KMS-11 (cell line): ENCODE measurements around the gene SERINC3.

Experiments
- H2AFZ ChIP-seq: fragments of 200-600 bp; sonication (generic); 2 replicates; pipeline ENCODE4 v1.6.1; 2016; ENCODE audit warnings: antibody characterized with exemption, mixed run types, low read depth
- H3K27ac ChIP-seq: fragments of 200-600 bp; sonication (generic); 2 replicates; pipeline ENCODE4 v1.6.1; 2016; ENCODE audit warnings: mild to moderate bottlenecking, mixed run types
- H3K27me3 ChIP-seq: fragments of 200-600 bp; sonication (generic); 2 replicates; pipeline ENCODE4 v1.6.1; 2017; ENCODE audit warnings: mild to moderate bottlenecking, low read depth, mixed run types, moderate library complexity; ENCODE audit not compliant: insufficient read depth
- H3K36me3 ChIP-seq: fragments of 200-600 bp; sonication (generic); 2 replicates; pipeline ENCODE4 v1.6.1; 2017; ENCODE audit warnings: mild to moderate bottlenecking, mixed run types; ENCODE audit not compliant: insufficient read depth
- H3K4me1 ChIP-seq: fragments of 200-600 bp; sonication (generic); 2 replicates; pipeline ENCODE4 v1.6.1; 2016; ENCODE audit warnings: mild to moderate bottlenecking, low read depth, mixed run types; ENCODE audit not compliant: poor library complexity, severe bottlenecking
- H3K4me2 ChIP-seq: fragments of 200-600 bp; sonication (generic); 2 replicates; pipeline ENCODE4 v1.7.0; 2016; ENCODE audit warnings: mild to moderate bottlenecking, mixed run types
- H3K4me3 ChIP-seq: fragments of 200-600 bp; sonication (generic); IDR thresholded peaks from 2 replicates; pipeline ENCODE4 v1.6.1; 2017; ENCODE audit warnings: low read depth, low read length, mixed read lengths; ENCODE audit not compliant: insufficient read depth
- H3K79me2 ChIP-seq: fragments of 200-600 bp; sonication (generic); 2 replicates; pipeline ENCODE4 v1.6.1; 2016; ENCODE audit warnings: low read depth, mixed run types; ENCODE audit not compliant: insufficient read depth
- H3K9ac ChIP-seq: fragments of 200-600 bp; sonication (generic); 2 replicates; pipeline ENCODE4 v1.6.1; 2016; ENCODE audit warnings: mild to moderate bottlenecking, mixed run types
- H4K20me1 ChIP-seq: fragments of 200-600 bp; sonication (generic); 2 replicates; pipeline ENCODE4 v1.6.1; 2016; ENCODE audit warnings: mild to moderate bottlenecking, mixed run types; ENCODE audit not compliant: insufficient read depth
- CTCF ChIP-seq: fragments of 200-600 bp; sonication (generic); conservative IDR thresholded peaks from 2 replicates; pipeline ENCODE4 v1.6.1; 2017; ENCODE audit warnings: low read depth, mild to moderate bottlenecking, antibody characterized with exemption, low read length, moderate library complexity, mixed read lengths

The SERINC3 gene

DNA sequence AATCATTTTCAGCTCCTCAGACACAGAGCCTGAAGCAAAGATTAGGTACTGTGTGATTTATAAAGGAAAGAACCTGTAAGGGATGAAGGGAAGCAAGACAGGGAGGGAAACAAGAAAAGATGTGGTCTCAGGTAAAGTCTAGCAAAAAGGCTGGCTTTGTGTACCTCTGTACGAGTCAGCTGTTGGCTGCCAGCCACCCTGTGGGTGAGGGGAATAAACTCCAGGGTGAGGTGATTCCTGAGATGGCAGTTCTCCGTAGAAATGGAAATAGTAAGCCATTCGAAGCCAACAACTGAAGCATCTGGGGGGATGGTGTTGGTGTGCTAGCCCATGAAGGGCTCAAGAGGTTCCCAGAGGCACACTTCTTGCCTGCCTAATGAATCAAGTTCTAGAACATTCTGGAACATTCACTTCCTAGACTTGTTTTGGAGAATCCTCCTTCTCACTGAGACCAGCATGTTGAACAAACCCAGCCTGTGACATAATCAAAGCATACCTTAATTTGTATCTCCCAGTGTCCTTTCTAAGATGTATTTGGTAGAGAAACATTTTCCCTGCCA lies 56.8 kb downstream of the SERINC3 start:
- no peak overlapping the region for H2AFZ ChIP-seq
- no peak for TF ChIP-seq CTCF
- no peak overlapping the region for H3K27ac ChIP-seq
- H3K79me2 ChIP-seq = no peaks in the 10 kb centered on the region
- H3K4me3 ChIP-seq = no peak overlapping the region
- H3K4me1 ChIP-seq = no peaks in the 10 kb centered on the region
- no peak overlapping the region for H3K9ac ChIP-seq
- no peaks in the 10 kb centered on the region for H3K36me3 ChIP-seq
- no peaks in the 10 kb centered on the region for H3K27me3 ChIP-seq
- no peak overlapping the region for H3K4me2 ChIP-seq
- no peaks in the 10 kb centered on the region for H4K20me1 ChIP-seq

DNA sequence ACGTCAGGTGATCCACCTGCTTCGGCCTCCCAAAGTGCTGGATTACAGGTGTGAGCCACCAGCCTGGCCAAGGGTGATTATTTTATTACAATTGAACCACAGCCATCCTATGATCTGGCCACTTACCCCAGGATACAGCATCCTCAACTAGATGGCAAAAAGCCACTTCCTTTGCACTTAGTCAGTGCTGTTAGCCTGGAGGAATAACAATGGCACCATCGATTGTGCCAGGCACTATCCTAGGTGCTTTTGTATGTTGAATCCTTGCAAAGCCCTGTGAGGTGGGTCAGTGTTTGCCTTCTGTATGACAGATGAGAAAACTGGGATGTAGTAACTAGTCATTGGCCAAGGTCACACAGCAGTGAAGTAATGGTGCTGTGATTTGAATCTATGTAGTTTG lies 57.4 kb downstream of the SERINC3 start:
- Histone ChIP-seq H3K27ac (no peak overlapping the region), H3K27me3 (no peaks in the 10 kb centered on the region), H3K36me3 (no peaks in the 10 kb centered on the region), H4K20me1 (no peaks in the 10 kb centered on the region), H3K4me2 (no peak overlapping the region), H3K4me3 (no peak overlapping the region), H3K9ac (no peak overlapping the region), H2AFZ (no peak overlapping the region), H3K79me2 (no peaks in the 10 kb centered on the region), H3K4me1 (no peaks in the 10 kb centered on the region)
- no peak for TF ChIP-seq CTCF

GRCh38 chr20:44463466-44463865 lies 58.4 kb downstream of the SERINC3 start:
- Histone ChIP-seq H3K4me3 (no peak overlapping the region), H3K4me2 (no peak overlapping the region), H3K27me3 (no peaks in the 10 kb centered on the region), H2AFZ (no peak overlapping the region), H4K20me1 (no peaks in the 10 kb centered on the region), H3K9ac (no peak overlapping the region), H3K4me1 (no peaks in the 10 kb centered on the region), H3K79me2 (no peaks in the 10 kb centered on the region), H3K27ac (no peak overlapping the region), H3K36me3 (no peaks in the 10 kb centered on the region)
- no peak for TF ChIP-seq CTCF

DNA sequence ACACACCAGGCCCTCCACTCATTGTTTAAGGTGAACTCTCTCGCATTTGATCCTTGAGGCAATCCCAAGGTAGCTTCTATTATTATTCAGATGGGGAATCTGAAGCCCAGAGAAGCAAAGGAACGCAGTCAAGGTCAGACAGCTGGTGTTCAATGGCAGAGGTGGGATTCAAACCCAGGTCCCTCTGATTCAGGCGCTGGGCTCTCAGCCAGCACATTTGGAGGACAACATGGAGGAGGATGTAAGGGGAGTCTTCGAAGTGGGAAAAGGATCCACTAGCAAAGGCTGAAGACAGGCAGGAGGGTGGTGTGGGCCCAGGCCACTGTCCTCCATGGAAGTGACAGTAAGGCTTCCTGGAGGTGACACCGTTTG lies 60.1 kb downstream of the SERINC3 start:
- no peaks in the 10 kb centered on the region for H3K36me3 ChIP-seq
- no peaks in the 10 kb centered on the region for H3K79me2 ChIP-seq
- H3K27me3 ChIP-seq = no peaks in the 10 kb centered on the region
- no peak overlapping the region for H3K27ac ChIP-seq
- H3K9ac ChIP-seq = no peak overlapping the region
- H3K4me1 ChIP-seq = no peaks in the 10 kb centered on the region
- no peak overlapping the region for H2AFZ ChIP-seq
- TF ChIP-seq CTCF = no peak
- H3K4me3 ChIP-seq = no peak overlapping the region
- no peak overlapping the region for H3K4me2 ChIP-seq
- H4K20me1 ChIP-seq = no peaks in the 10 kb centered on the region
